Upper lobe of right lung (tissue), 1 donor: Measurements from ENCODE around the gene NUDT2. TPM values are rescaled to one million over a fixed set of nuclear protein-coding genes. Genes with fewer than 3 reads are reported as not detected.

Experiments used
- ATAC-seq: fragments of 200-7000 bp; cut with Tn5 transposase; one replicate; pipeline ENCODE4 v1.9.1; 2020; ENCODE audit warnings: mild to moderate bottlenecking, moderate library complexity
- DNase-seq: peaks from one replicate; pipeline ENCODE4 v3.0.0-alpha.2; 2020
- H3K27ac ChIP-seq: fragments of 200-600 bp; one replicate; pipeline ENCODE4 v1.8.0; 2022
- H3K27me3 ChIP-seq: fragments of 200-600 bp; one replicate; pipeline ENCODE4 v1.8.0; 2022; ENCODE audit warnings: mild to moderate bottlenecking
- H3K36me3 ChIP-seq: fragments of 200-600 bp; one replicate; pipeline ENCODE4 v1.8.0; 2022
- H3K4me1 ChIP-seq: fragments of 200-600 bp; one replicate; pipeline ENCODE4 v1.8.0; 2022
- H3K4me3 ChIP-seq: fragments of 200-600 bp; one replicate; pipeline ENCODE4 v1.8.0; 2022; ENCODE audit warnings: mild to moderate bottlenecking
- H3K9me3 ChIP-seq: fragments of 200-600 bp; one replicate; pipeline ENCODE4 v1.8.0; 2022
- CTCF ChIP-seq: fragments of 200-600 bp; IDR thresholded peaks from one replicate; pipeline ENCODE4 v1.8.0; 2022; ENCODE audit warnings: antibody characterized with exemption
- intact Hi-C: fragments of 100-400 bp; cut with DNase I; formaldehyde crosslinking; loops from one replicate; pipeline ENCODE4 v1.11.0; 2022
- total RNA-seq: library from RNA; stranded (reverse); fragmentation: NEBNext Ultra II Directional; extraction: Animal tissue kit (Norgen Biotek cat#: 25700); gene quantifications from one replicate; pipeline ENCODE4 v1.2.1, GENCODE V29; 2021
- donor health status: DM: no; HTN: yes; CAD: no; lungs with severe emphysema.

The NUDT2 gene
- total RNA-seq, 1 donor from 2014 or later = 11.5 TPM

- no peaks in the 10 kb centered on the region for H3K36me3 ChIP-seq
- intact Hi-C loops = no loop called here
- no peaks in the 10 kb centered on the region for H3K4me1 ChIP-seq
- no peaks in the 10 kb centered on the region for H3K9me3 ChIP-seq
- TF ChIP-seq CTCF = no peak
- ATAC-seq (no peak), DNase-seq (no peak)
- H3K27me3 ChIP-seq = peaks cover 11% of the 10 kb centered on the region
- H3K27ac ChIP-seq = no peak overlapping the region
- no peak overlapping the region for H3K4me3 ChIP-seq
These were observed 40.3 kb downstream of the NUDT2 start for GRCh38 chr9:34369636-34370035.

- Histone ChIP-seq H3K27me3 (peaks cover 11% of the 10 kb centered on the region), H3K9me3 (no peaks in the 10 kb centered on the region), H3K36me3 (no peaks in the 10 kb centered on the region), H3K4me1 (no peaks in the 10 kb centered on the region), H3K27ac (no peak overlapping the region), H3K4me3 (no peak overlapping the region)
- no peak for DNase-seq
- TF ChIP-seq CTCF = no peak
- no peak for ATAC-seq
- intact Hi-C loops = no loop called here
These were observed 41.1 kb downstream of the NUDT2 start for GRCh38 chr9:34370335-34370969.

- TF ChIP-seq CTCF = no peak
- no peaks in the 10 kb centered on the region for H3K36me3 ChIP-seq
- ATAC-seq (no peak), DNase-seq (no peak)
- no peaks in the 10 kb centered on the region for H3K9me3 ChIP-seq
- peaks cover 11% of the 10 kb centered on the region for H3K27me3 ChIP-seq
- intact Hi-C loops = no loop called here
- H3K27ac ChIP-seq = no peak overlapping the region
- no peak overlapping the region for H3K4me3 ChIP-seq
- H3K4me1 ChIP-seq = peaks cover 5% of the 10 kb centered on the region
These were observed 41.9 kb downstream of the NUDT2 start for GRCh38 chr9:34370970-34371880.

GRCh38 chr9:34371886-34372466 lies 42.6 kb downstream of the NUDT2 start:
- DNase-seq = no peak
- Histone ChIP-seq H3K9me3 (no peaks in the 10 kb centered on the region), H3K27ac (no peak overlapping the region), H3K4me3 (no peak overlapping the region), H3K27me3 (peaks cover 11% of the 10 kb centered on the region), H3K4me1 (peaks cover 5% of the 10 kb centered on the region), H3K36me3 (no peaks in the 10 kb centered on the region)
- intact Hi-C loops = no loop called here
- TF ChIP-seq CTCF = no peak
- no peak for ATAC-seq

GRCh38 chr9:34372467-34373011 lies 43.2 kb downstream of the NUDT2 start:
- Histone ChIP-seq H3K4me3 (no peak overlapping the region), H3K27ac (no peak overlapping the region), H3K4me1 (peaks cover 7% of the 10 kb centered on the region), H3K9me3 (no peaks in the 10 kb centered on the region), H3K36me3 (no peaks in the 10 kb centered on the region), H3K27me3 (peaks cover 11% of the 10 kb centered on the region)
- intact Hi-C loops = no loop called here
- ATAC-seq = no peak
- TF ChIP-seq CTCF = no peak
- DNase-seq = no peak
